Chondrocyte (in vitro differentiated cells): ENCODE measurements around the gene RAC2. TPM values are rescaled to one million over a fixed set of nuclear protein-coding genes. Genes with fewer than 3 reads are reported as not detected.
"Not testable (repeated sequence)": the region's sequence is repeated elsewhere in the genome, so short reads cannot be mapped to it uniquely, and the experiment has no call there.

ENCODE experiments used
- DNase-seq: peaks from one replicate; pipeline ENCODE4 v3.0.0; 2021; ENCODE audit warnings: mixed read lengths, low spot score
- H3K27ac Mint-ChIP-seq: one replicate; pipeline ENCODE4 v1.8.0; 2021; ENCODE audit warnings: mild to moderate bottlenecking, moderate library complexity, mixed read lengths; ENCODE audit not compliant: unreplicated experiment
- H3K27me3 Mint-ChIP-seq: 2 replicates; pipeline ENCODE4 v1.8.0; 2021; ENCODE audit warnings: low read depth, mixed read lengths
- H3K36me3 Mint-ChIP-seq: 2 replicates; pipeline ENCODE4 v1.8.0; 2021; ENCODE audit warnings: low read depth, mixed read lengths
- H3K4me1 Mint-ChIP-seq: 2 replicates; pipeline ENCODE4 v1.8.0; 2021; ENCODE audit warnings: low read depth, mild to moderate bottlenecking, mixed read lengths
- H3K4me3 Mint-ChIP-seq: one replicate; pipeline ENCODE4 v1.8.0; 2021; ENCODE audit warnings: mild to moderate bottlenecking, moderate library complexity, mixed read lengths; ENCODE audit not compliant: unreplicated experiment
- H3K9me3 Mint-ChIP-seq: 2 replicates; pipeline ENCODE4 v1.8.0; 2021; ENCODE audit warnings: low read depth, mixed read lengths
- CTCF ChIP-seq: fragments of 200-600 bp; sonication (generic); IDR thresholded peaks from 2 replicates; pipeline ENCODE4 v1.5.0; 2021; ENCODE audit warnings: antibody characterized with exemption, mild to moderate bottlenecking, moderate library complexity
- total RNA-seq: library from RNA; stranded (reverse); gene quantifications from 3 replicates; pipeline ENCODE4 v1.2.1, GENCODE V29; 2021

The RAC2 gene
- total RNA-seq, 1 donor from 2014 or later, result 0.20 TPM

DNA sequence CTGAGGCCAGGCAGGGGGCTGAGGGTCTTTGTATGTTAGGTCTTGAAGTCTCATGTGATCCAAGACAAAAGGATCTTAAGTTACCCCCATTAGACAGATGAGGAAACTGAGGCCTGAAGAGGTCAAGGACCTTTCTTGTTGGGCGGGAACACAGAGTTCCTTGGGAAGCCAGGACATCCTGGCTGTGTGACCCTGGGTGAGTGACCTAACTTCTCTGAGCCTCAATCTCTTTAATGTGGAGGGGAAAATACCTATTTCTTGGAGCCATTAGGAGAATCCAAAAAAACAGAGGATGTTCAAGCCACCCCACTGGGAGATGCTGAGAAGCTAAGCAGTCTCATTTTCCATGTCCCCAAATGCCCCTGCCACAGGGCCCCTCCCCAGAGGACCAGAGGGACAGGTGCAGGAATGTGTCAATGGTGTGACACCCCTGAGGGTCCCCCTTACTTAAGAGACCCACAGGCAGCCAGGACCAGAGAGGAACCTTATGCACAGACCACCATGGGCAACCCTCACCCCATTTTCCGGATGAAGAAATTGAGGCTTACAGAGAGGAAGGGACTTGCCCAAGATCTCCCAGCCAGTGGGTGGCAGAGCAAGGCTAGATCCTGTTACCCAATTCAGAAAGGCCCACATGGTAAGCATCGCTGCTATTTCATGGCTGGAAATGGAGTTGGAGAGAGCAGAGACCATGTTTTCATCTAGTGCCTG lies 8.0 kb downstream of the RAC2 start:
- Mint-ChIP-seq H3K4me1 (no peaks in the 10 kb centered on the region), H3K27ac (no peak overlapping the region), H3K9me3 (no peaks in the 10 kb centered on the region), H3K27me3 (peaks cover 36% of the 10 kb centered on the region), H3K4me3 (no peak overlapping the region), H3K36me3 (no peaks in the 10 kb centered on the region)
- no peak for TF ChIP-seq CTCF
- no peak for DNase-seq

GRCh38 chr22:37234736-37235711 lies 9.0 kb downstream of the RAC2 start:
- TF ChIP-seq CTCF, result no peak
- no peaks in the 10 kb centered on the region for H3K36me3 Mint-ChIP-seq
- no peak overlapping the region for H3K27ac Mint-ChIP-seq
- no peak for DNase-seq
- no peaks in the 10 kb centered on the region for H3K9me3 Mint-ChIP-seq
- peaks cover 8% of the 10 kb centered on the region for H3K4me1 Mint-ChIP-seq
- peaks cover 33% of the 10 kb centered on the region for H3K27me3 Mint-ChIP-seq
- no peak overlapping the region for H3K4me3 Mint-ChIP-seq

DNA sequence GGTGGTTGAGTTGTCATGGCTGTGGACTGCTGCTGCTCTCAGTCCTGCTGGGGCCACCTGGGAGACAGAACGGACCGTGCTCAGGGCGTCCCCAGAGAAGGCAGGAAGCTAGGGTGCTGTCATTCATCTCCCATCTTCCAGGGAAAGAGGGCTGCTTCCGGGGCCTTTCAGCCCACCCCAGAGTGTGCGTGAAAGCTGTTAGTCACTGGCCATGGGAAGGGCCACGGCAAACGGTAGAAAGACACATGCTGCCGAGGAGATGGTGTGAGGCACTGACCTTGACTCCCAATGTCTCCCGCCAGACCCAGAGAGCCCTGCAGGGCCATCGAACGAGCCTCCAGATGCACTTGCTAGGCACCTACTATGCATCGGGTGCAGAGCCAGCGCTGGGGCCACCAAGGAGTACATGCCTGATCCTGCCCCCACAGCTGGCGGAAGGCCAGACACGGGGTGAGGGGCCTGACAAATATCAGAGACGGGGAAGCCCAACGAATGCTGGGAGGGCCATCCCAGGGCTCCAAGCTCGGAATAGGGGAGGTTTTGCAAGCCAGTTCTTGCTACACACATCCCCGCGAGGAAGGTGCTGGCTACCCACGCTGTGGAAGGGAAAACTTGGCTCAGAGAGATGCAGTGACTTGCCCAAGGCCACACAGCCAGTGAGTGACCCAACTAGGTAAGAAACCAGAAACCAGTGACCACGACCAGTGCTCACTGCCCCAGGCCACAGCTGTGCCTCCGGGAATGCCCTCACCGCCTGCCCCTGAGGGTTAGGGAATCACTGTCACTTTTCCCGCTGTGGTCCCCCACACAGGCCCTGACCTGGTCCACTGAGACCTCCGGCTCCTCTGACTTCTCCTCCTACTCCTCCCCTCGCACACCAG lies 10.1 kb downstream of the RAC2 start:
- Mint-ChIP-seq H3K36me3 (no peaks in the 10 kb centered on the region), H3K27me3 (peaks cover 32% of the 10 kb centered on the region), H3K4me3 (no peak overlapping the region), H3K4me1 (peaks cover 17% of the 10 kb centered on the region), H3K27ac (no peak overlapping the region), H3K9me3 (no peaks in the 10 kb centered on the region)
- DNase-seq, result peak; percentile 86
- TF ChIP-seq CTCF, result no peak

DNA sequence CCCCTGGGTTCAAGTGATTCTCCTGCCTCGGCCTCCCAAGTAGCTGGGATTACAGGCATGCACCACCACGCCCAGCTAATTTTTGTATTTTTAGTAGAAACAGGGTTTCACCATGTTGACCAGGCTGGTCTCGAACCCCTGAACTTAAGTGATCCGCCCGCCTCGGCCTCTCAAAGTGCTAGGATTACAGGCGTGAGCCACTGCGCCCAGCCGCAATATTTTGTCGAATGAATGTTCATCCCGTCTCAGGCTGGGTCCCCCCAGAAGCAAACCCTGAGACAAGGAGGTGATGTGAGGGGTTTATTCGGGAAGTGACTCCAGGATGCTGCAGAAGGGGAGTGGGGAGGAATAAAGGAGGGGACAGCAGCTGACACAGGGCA lies 10.7 kb downstream of the RAC2 start:
- Mint-ChIP-seq H3K4me1 (peaks cover 23% of the 10 kb centered on the region), H3K27me3 (peaks cover 30% of the 10 kb centered on the region)
- not testable (repeated sequence) for H3K9me3 Mint-ChIP-seq, H3K27ac Mint-ChIP-seq, H3K36me3 Mint-ChIP-seq, H3K4me3 Mint-ChIP-seq
- DNase-seq, result peak; percentile 26

DNA sequence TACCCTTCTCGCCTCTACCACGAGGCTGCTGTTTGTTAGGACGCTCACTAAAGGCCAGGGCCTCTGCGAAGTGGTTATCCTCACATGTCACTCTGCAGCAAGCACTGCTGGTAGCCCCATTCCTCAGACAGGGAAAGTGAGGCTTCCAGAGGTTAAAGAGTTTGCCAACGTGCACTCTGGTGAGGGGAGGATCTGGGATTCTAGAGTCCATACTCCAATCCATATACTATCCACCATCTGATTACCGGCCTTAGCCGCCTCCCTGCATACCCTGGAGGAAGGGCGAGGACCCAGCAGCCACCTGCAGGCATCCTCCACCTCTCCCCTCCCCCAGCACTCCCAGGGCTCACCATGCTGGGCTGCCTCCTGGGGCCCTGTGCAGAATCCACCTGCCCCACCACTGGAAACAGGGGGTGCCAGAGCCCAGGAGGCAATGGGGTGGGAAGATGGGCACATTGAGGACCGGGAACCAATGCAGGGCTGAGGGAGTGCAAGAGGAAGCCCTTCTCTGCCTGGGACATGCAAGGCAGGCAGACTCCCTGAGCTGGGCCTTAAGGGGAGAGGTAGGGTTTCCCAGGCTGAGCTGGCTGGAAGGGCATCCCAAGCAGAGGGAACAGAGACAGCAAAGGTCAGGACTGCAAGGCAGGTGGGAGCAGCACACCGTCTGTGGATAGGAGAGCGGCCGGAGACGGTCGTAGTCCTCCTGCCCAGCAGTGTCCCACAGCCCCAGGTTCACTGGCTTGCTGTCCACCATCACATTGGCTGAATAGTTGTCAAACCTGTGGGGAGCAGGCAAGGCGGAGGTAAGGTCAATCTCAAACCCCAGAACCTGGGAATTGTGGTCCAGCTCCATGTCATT lies 11.7 kb downstream of the RAC2 start:
- Mint-ChIP-seq H3K27ac (no peak overlapping the region), H3K36me3 (no peaks in the 10 kb centered on the region), H3K27me3 (peaks cover 24% of the 10 kb centered on the region), H3K4me1 (peaks cover 27% of the 10 kb centered on the region), H3K4me3 (no peak overlapping the region), H3K9me3 (no peaks in the 10 kb centered on the region)
- no peak for TF ChIP-seq CTCF
- peak; percentile 76 for DNase-seq
